ENCODE data around the gene SORCS2.

The SORCS2 gene

DNA sequence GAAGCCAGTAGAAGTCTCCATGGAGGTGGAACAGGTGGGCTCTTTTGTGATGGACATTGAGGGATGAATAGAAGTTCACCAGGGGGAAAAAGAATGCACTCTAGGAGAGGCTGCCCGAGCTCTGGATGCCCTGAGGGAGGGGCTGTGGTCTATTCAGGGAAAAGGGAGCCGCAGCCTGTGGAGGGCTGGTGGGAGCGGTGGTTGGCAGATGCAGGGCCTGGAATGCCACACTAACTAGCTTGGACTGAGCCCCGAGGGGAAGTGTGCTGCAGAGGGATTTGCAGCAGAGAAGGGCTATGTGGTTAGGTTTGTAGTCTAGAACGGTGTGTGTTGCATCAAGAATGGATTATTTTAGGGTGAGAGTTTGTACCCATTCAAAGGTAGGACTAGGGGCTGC lies 271.9 kb downstream of the SORCS2 start:
- no peak for DNase-seq

GRCh38 chr4:7465017-7465416 lies 272.7 kb downstream of the SORCS2 start:
- DNase-seq, result no peak

- no peak for DNase-seq
Measured at GRCh38 chr4:7466215-7466614, 273.9 kb downstream of the SORCS2 start.

DNA sequence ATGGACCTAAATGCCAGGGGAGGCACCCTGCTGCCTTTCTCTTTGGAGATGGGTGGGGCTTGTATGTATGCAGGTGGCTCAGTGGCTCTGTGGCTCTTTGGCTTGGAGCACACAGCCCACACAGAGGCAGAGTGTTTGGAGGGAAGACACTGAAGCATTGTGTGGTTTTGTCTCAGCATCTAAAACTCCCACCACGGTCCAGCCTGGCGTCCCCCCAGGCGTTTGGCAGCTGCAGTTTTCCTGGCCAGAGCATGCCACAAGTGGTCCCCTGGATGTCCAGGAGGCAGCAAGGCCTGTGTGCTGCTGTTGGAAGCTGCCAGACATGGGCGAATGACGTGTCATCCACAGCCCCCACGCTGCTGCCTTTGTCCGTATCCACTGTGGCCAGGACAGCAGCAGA lies 274.6 kb downstream of the SORCS2 start:
- no peak for DNase-seq

- no peak for DNase-seq
Measured at GRCh38 chr4:7467471-7467870, 275.1 kb downstream of the SORCS2 start.

DNA sequence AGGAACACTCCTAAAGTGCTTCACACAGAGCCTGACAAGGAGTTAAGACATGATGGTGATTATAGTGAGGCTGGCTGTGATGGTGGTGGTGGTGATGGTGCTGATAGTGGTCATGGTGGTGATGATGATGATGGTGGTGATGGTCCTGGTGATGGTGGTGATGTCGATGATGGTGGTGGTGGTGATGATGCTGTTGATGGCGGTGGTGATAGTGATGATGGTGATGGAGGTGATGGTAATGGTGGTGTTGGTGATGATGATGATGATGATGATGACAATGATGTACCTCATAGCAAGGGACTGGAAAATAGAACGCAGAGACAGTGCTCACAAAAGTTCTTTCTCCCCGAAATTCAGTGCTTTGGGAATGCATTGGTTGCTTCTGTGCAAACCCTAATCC lies 276.7 kb downstream of the SORCS2 start:
- DNase-seq, result no peak

- no peak for DNase-seq
Measured at GRCh38 chr4:7470111-7470510, 277.8 kb downstream of the SORCS2 start.

DNA sequence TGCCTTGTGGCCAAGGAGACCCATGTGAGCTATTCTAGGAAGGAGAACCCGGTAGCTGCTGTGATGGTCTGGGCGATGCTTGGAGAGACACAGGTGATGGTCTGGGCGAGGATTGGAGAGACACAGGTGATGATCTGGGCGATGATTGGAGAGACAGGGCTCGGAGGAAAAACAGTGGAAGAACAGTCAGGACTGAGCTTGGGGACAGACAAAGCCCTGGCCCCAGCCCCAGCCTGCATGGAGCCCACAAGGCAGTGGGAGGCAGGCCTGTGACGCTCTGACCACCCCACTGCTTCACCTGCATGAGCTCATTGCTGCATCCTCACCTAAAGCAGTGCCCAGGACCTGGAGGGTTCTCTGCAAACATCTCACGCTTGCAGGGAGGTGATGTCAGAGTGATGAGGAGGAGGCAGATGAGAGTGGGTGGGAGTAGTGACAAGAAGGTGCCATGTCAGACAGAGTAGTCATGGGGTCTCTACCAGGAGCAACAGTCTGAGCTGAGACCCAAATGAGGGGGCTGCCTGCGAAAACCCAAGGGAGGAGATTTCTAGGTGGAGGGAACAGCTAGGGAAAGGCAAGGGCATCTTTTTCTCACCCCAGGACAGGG lies 278.3 kb downstream of the SORCS2 start:
- no peak for DNase-seq

- DNase-seq, result no peak
Measured at GRCh38 chr4:7472442-7473013, 280.2 kb downstream of the SORCS2 start.

GRCh38 chr4:7473081-7473480 lies 280.7 kb downstream of the SORCS2 start:
- no peak for DNase-seq

- no peak for DNase-seq
Measured at GRCh38 chr4:7474320-7474719, 282.0 kb downstream of the SORCS2 start.

DNA sequence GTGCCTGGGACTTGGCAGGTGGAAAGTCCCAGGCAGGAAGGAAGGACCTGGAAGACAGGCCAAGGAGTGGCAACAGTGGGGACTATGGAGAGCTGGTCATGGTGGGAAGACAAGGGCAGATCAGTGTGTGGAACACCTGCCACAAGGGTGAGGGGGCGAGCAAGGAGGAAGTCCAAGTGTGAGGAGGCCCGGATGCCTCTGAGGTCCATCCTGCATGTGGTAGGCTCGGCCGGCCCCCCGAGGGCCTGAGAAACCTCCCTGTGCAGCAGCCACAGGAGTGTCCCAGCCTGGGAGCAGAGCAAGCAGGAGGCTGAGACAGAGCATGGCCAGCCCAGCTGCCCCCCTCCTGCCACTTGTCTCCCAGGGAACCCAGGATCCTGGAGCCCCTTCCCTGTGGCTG lies 282.9 kb downstream of the SORCS2 start:
- no peak for DNase-seq

DNA sequence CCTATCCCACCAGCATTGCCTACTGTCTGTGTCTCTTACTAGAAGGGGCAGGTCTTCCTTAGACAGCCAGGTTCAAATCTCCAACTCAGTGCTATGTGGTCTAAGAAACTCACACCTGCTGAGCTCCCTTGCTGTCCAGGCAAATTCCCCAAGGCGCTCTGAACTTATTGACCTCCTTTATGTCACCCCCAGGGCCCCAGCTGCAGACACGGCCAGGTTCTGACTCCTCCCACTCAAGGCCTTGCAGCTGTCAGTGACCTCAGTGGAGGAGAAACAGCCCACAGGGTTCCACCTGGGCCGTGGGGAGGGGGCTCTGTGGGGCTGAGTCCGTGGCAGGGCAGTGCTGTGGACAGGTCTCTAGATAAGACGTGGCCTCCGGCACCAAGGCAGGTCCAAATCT lies 284.5 kb downstream of the SORCS2 start:
- no peak for DNase-seq

DNA sequence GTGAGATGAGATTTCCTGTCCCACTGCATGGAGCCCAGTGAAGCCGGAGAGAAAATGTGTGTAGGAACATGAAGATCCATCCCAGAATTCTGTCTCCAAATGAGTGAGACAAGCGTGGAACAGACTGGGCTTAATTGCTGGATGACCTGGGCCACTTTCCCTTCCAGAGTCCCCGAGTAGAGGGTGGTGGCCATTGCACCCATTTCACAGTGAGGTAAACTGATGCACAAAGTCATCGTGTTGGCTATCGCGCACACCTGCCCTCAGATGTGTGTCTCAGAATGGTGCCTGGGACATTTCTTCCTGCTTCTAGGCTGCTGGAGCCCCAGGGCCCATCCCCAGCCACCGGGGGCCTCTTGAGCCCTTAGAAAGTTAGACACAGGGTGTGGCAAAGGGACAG lies 285.4 kb downstream of the SORCS2 start:
- DNase-seq, result no peak

DNA sequence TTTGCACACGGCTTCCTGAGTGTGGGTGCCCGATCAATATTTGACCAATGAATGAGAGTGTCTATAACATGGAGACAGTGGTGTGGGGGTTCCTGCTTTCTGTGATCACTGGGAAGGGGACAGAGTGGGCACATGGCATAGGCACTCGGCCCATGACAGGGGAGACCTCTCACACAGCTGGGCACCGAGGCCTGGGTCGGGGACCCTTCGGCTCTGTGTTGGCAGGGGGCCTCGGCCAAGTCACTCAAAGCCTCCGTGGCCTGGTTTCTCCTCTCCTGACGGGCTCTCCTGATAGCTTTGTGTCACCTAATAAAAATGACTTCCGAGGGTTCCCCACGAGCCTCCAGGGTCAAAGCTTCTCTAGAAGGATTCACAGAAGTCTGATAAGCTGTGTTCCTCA lies 286.3 kb downstream of the SORCS2 start:
- no peak for DNase-seq

- DNase-seq, result no peak
Measured at GRCh38 chr4:7480423-7480822, 288.1 kb downstream of the SORCS2 start.

- no peak for DNase-seq
Measured at GRCh38 chr4:7481227-7481626, 288.9 kb downstream of the SORCS2 start.

- no peak for DNase-seq
Measured at GRCh38 chr4:7485096-7485495, 292.8 kb downstream of the SORCS2 start.

DNA sequence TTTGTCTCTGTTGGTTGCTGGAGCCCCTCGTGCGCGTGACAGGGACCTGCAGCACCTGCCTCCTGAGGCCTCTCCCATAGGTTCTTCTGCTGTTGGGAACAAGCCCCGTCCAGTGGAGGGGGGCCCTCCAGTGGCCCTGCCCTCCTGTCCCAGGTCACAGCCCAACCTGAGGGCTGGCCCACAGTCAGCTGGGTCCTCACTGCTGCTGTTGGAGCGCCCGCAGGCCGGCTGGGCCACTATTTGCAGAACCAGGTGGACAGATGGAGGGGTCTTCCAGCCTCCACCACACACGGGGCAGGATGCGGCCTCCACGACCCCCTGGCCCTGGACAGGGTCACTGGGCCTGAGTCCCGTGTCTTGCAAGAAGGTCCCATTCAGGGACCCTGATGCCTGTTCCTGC lies 293.8 kb downstream of the SORCS2 start:
- no peak for DNase-seq

DNA sequence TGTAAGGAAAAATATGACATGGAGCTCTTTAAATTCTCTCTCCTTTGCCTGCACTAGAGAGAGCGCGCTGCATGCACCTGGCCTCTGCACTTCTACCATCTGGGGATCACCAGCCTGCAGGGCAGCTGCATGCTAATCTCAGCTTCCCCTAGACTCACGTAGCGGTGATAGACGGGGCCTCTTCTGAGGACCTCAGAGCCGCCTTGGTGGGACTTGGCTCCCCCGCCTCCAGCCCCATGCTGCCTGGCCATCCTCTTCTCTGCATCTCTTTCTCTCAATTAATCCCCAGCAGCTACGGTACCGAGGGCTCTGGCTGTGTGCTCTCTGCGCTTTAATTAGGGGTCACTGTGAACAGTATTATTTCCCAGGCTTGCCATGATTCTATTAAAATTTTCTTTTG lies 295.2 kb downstream of the SORCS2 start:
- no peak for DNase-seq

DNA sequence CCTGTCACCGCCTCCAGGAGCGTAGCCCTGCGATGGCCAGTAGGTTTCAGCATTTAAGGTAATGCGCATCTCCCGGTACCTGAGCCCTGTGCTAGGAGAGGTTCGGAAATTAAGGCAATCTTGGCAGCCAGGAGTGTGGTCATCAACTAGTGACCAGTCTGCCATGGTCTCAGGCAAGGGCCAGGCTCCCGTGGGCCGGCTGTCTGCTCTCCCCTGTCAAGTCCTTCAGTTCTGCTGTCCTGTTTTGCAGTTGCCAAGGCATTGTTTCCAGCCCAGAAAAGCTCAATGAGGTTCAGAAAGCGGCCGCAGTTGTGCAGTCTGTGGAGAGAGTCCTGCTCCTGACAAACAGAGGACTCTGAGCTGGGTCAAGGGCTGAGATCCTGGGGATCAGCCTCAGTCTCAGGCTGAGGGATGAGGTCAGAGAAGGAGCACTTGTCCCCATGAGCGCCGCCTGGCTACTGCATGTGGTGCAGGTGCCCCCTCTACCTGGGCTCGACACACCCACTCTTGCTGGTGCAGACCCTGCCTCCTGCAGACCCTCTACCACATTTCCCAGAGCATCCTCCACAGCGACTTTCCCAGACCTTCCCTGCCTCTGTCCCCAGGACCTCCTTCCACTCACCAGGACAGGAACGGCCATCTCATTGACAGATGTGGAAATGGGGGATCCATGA lies 295.8 kb downstream of the SORCS2 start:
- no peak for DNase-seq

DNA sequence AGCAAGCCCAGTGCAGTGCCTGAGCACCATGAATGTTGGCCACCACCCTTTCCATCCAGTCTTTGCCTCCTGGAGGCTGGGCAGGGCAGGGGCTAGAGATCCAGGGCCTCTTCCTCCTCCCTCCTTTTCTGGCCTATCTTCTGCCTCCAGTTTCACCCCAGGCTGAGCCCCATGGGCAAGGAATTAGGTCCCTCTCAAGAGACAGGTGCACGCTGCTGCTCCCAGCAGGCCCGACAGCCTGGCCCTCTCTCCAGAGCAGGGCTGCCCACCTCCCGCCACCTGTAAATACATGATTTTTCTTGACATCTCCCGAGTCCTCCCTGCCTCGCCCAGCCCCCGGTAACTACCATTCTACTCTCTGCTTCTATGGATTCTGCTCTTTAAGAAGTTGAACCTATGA lies 299.6 kb downstream of the SORCS2 start:
- no peak for DNase-seq

DNA sequence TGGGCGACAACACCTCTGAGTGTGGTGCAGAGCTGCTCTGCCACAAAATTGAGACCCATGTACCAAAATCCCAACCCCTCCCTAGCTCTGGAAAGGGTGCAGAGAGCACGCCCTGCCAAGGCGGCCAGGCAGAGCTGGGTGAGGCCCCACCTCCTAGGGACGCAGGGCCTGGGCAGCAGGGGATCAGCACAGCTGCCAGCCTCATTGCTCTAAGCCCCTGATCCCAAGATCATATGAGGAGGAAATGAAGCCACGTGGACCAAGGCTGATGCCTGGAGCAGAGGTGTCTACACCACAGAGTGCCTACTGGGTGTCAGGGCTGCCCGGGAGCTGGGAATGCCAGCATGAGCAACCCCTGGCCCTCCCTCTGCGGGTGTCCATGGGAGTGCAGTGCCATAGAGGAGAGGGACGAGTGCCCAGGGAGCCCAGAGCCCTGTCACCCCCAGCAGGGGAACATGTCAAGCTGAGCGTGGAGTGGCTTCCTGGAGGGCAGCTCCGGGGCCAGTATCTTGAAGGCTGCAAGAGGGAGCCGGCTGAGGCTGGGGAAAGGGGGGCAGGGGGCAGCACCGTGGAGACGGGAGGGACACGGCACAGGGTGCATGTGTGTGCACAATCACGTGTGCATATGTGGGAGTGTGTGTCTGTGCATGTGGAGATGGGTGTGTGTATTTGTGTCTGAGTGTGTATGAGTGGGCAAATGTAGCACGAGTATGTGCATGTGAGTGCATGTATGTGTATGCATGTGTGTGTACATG lies 306.3 kb downstream of the SORCS2 start:
- no peak for DNase-seq

DNA sequence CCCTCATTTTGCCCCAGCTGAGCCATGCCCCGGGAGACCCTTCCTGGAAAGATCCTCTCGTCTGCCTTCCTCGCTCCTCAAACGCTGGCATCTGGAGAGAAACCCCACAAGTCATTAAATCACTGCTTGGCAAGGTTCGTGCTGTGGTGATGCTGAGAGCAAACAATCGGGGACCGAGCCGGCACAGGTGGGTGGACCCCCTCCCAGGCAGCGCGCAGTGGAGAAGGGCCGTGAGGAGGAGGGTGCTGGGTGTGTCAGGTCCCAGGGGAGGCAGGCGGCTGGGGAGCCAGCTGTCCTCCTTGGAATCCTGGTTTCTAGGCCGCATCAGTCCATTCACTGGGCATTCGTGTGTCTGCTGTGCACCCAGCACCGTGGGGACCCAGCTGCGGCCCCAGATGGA lies 307.3 kb downstream of the SORCS2 start:
- DNase-seq, result no peak
